Measurements from ENCODE around the gene ANKRD13A.
"Not testable (repeated sequence)": the region's sequence is repeated elsewhere in the genome, so short reads cannot be mapped to it uniquely, and the experiment has no call there.

Gene ANKRD13A

GRCh38 chr12:110075880-110076279 is 76.7 kb downstream of the ANKRD13A start:
- FAIRE-seq (no peak), DNase-seq (ENCODE audit: insufficient read length, low spot score) (no peak)

- no peak for FAIRE-seq
Observed at GRCh38 chr12:110077800-110078199, 78.6 kb downstream of the ANKRD13A start.

GRCh38 chr12:110079477-110080400 is 80.5 kb downstream of the ANKRD13A start:
- FAIRE-seq = no peak
- DNase-seq (ENCODE audit: insufficient read length, low spot score) = no peak

More at GRCh38 chr12:110077800-110078199, 78.6 kb downstream of the ANKRD13A start:
- DNase-seq (ENCODE audit: insufficient read length, low spot score) = no peak

GRCh38 chr12:110080410-110080809 is 81.2 kb downstream of the ANKRD13A start:
- no peak for FAIRE-seq

GRCh38 chr12:110084314-110085015 is 85.2 kb downstream of the ANKRD13A start:
- FAIRE-seq (peak; percentile 16), DNase-seq (ENCODE audit: insufficient read length, low spot score) (no peak)

More at GRCh38 chr12:110080410-110080809, 81.2 kb downstream of the ANKRD13A start:
- DNase-seq (ENCODE audit: insufficient read length, low spot score) = no peak

GRCh38 chr12:110088216-110088615 is 89.0 kb downstream of the ANKRD13A start:
- not testable (repeated sequence) for DNase-seq (ENCODE audit: insufficient read length, low spot score); FAIRE-seq

- no peak for FAIRE-seq
- no peak for DNase-seq (ENCODE audit: insufficient read length, low spot score)
Observed at GRCh38 chr12:110088936-110089335, 89.7 kb downstream of the ANKRD13A start.
